Right lobe of liver (tissue), 4 donors: ENCODE data around the gene SFTA2.

Experiments
- POLR2A ChIP-seq: fragments of 450-650 bp; IDR thresholded peaks from one replicate; pipeline ENCODE4 v1.6.1; 2017; ENCODE audit warnings: antibody characterized with exemption, mild to moderate bottlenecking
- TF ChIP-seq, protein P1 (sequence below), 4 donors: fragments of 200-600 bp in 3 of 4; fragments of 450-650 bp in 1 of 4; IDR thresholded peaks; one replicate each; pipeline versions ENCODE4 v1.5.1 to v1.8.0; 2016 to 2022; ENCODE audit warnings: antibody characterized with exemption in 4 of 4, mild to moderate bottlenecking in 2 of 4
- donor health status: DM: no; HTN: no; CAD: no.
- donor health status: DM: no; HTN: no; CAD: no.
- donor health status: DM: no; HTN: yes; CAD: no.

DNA sequence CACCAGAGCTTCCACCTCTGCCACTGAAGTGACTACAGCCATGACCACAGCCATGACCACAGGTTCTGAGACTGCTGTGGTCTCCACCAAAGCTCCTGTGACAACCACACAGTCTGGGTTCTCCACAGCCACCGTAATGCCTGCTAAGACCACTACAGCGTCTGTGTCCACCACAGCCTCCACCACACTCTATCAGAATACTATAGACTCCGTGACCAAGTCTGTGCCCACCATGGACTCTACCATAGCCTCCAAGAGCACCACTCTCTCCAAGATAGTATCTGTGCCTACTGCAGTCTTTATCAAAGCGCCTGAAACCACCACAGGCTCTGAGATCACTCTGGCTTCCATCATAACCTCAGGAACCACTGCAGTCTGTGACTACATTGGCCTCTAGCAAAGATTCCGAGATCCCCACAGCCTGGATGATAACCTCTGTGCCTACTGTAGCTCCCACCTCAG, 33.2 kb upstream of the SFTA2 start:
- TF ChIP-seq, protein P1, sequence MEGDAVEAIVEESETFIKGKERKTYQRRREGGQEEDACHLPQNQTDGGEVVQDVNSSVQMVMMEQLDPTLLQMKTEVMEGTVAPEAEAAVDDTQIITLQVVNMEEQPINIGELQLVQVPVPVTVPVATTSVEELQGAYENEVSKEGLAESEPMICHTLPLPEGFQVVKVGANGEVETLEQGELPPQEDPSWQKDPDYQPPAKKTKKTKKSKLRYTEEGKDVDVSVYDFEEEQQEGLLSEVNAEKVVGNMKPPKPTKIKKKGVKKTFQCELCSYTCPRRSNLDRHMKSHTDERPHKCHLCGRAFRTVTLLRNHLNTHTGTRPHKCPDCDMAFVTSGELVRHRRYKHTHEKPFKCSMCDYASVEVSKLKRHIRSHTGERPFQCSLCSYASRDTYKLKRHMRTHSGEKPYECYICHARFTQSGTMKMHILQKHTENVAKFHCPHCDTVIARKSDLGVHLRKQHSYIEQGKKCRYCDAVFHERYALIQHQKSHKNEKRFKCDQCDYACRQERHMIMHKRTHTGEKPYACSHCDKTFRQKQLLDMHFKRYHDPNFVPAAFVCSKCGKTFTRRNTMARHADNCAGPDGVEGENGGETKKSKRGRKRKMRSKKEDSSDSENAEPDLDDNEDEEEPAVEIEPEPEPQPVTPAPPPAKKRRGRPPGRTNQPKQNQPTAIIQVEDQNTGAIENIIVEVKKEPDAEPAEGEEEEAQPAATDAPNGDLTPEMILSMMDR (IDR thresholded peaks at IDR 0.05): no peak
- TF ChIP-seq POLR2A: no peak
